Stimulated activated CD4-positive, alpha-beta T cell treated with anti-CD3 and anti-CD28 coated beads, Interleukin-2, amount 100 ng/mL, for 48 hours (primary cell): ENCODE data around the gene FYB2.
"Not testable (repeated sequence)": the region's sequence is repeated elsewhere in the genome, so short reads cannot be mapped to it uniquely, and the experiment has no call there.

ENCODE experiments used
- DNase-seq, 2 donors: peaks; one replicate each; pipeline ENCODE4 v3.0.0-alpha.2; 2020

FYB2 gene

GRCh38 chr1:56790036-56790435 is 29.2 kb downstream of the FYB2 start:
- DNase-seq: no peak

- DNase-seq: no peak
Observed at GRCh38 chr1:56788588-56788987, 30.6 kb downstream of the FYB2 start.

- DNase-seq: no peak
Observed at GRCh38 chr1:56788102-56788501, 31.1 kb downstream of the FYB2 start.

- no peak for DNase-seq
Observed at GRCh38 chr1:56787330-56787729, 31.9 kb downstream of the FYB2 start.

GRCh38 chr1:56782773-56783172 is 36.4 kb downstream of the FYB2 start:
- DNase-seq: no peak

- no peak for DNase-seq
Observed at GRCh38 chr1:56780826-56781225, 38.4 kb downstream of the FYB2 start.

GRCh38 chr1:56780128-56780750 is 39.0 kb downstream of the FYB2 start:
- no peak for DNase-seq

- DNase-seq: no peak
Observed at GRCh38 chr1:56777972-56778371, 41.2 kb downstream of the FYB2 start.

GRCh38 chr1:56774732-56775131 is 44.5 kb downstream of the FYB2 start:
- not testable (repeated sequence) for DNase-seq

GRCh38 chr1:56774067-56774609 is 45.1 kb downstream of the FYB2 start:
- DNase-seq: no peak

GRCh38 chr1:56773341-56774066 is 45.7 kb downstream of the FYB2 start:
- no peak for DNase-seq

GRCh38 chr1:56771717-56772116 is 47.5 kb downstream of the FYB2 start:
- DNase-seq: no peak

GRCh38 chr1:56758794-56759193 is 60.4 kb downstream of the FYB2 start:
- no peak for DNase-seq

- no peak for DNase-seq
Observed at GRCh38 chr1:56758135-56758534, 61.1 kb downstream of the FYB2 start.

- no peak for DNase-seq
Observed at GRCh38 chr1:56755911-56756310, 63.3 kb downstream of the FYB2 start.

GRCh38 chr1:56754708-56755479 is 64.3 kb downstream of the FYB2 start:
- DNase-seq: no peak

- DNase-seq: no peak
Observed at GRCh38 chr1:56745231-56745630, 74.0 kb downstream of the FYB2 start.

GRCh38 chr1:56728964-56729363 is 90.2 kb downstream of the FYB2 start:
- no peak for DNase-seq

- DNase-seq: no peak
Observed at GRCh38 chr1:56726706-56727105, 92.5 kb downstream of the FYB2 start.

- no peak for DNase-seq
Observed at GRCh38 chr1:56719171-56719570, 100.0 kb downstream of the FYB2 start.

- DNase-seq: no peak
Observed at GRCh38 chr1:56715156-56715555, 104.0 kb downstream of the FYB2 start.

GRCh38 chr1:56713112-56713511 is 106.1 kb downstream of the FYB2 start:
- no peak for DNase-seq

- DNase-seq: no peak
Observed at GRCh38 chr1:56712150-56712549, 107.1 kb downstream of the FYB2 start.

GRCh38 chr1:56710646-56711045 is 108.6 kb downstream of the FYB2 start:
- no peak for DNase-seq
